ENCODE measurements around the gene RAB3IP. TPM values are rescaled to one million over a fixed set of nuclear protein-coding genes. Genes with fewer than 3 reads are reported as not detected.
"Not testable (repeated sequence)": the region's sequence is repeated elsewhere in the genome, so short reads cannot be mapped to it uniquely, and the experiment has no call there.

The RAB3IP gene
- total RNA-seq, 4 donors from 2014 or later = 58.2 to 83.3 (median 70.2) TPM

- no peak for TF ChIP-seq POLR2A (IDR thresholded peaks at IDR 0.05)
- TF ChIP-seq CTCF (IDR thresholded peaks at IDR 0.05) = no peak
- Histone ChIP-seq H3K36me3 (peaks cover 0 to 35% (median 0%) of the 10 kb centered on the region in 3 donors), H3K27me3 (no peaks in the 10 kb centered on the region), H3K9me3 (no peaks in the 10 kb centered on the region), H3K4me1 (no peaks in the 10 kb centered on the region), H3K4me3 (no peak overlapping the region), H3K27ac (no peak overlapping the region)
- no peak for DNase-seq
Measured at GRCh38 chr12:69758105-69758504, 19.4 kb downstream of the RAB3IP start.

GRCh38 chr12:69759581-69759980 lies 20.9 kb downstream of the RAB3IP start:
- H3K27me3 ChIP-seq, H3K4me1 ChIP-seq, H3K9me3 ChIP-seq, H3K4me3 ChIP-seq, DNase-seq, H3K27ac ChIP-seq: not testable (repeated sequence)
- peaks cover 0 to 37% (median 0%) of the 10 kb centered on the region in 3 donors for H3K36me3 ChIP-seq

- Histone ChIP-seq H3K4me3 (no peak overlapping the region), H3K36me3 (peaks cover 0 to 51% (median 0%) of the 10 kb centered on the region in 3 donors), H3K9me3 (peaks cover 0 to 18% (median 5%) of the 10 kb centered on the region in 4 donors), H3K27me3 (no peaks in the 10 kb centered on the region), H3K4me1 (no peaks in the 10 kb centered on the region), H3K27ac (no peak overlapping the region)
- no peak for DNase-seq
- TF ChIP-seq CTCF (IDR thresholded peaks at IDR 0.05) = no peak
Measured at GRCh38 chr12:69765515-69765914, 26.9 kb downstream of the RAB3IP start.

- Histone ChIP-seq H3K4me1 (no peaks in the 10 kb centered on the region), H3K36me3 (peaks cover 0 to 51% (median 0%) of the 10 kb centered on the region in 3 donors), H3K9me3 (peaks cover 0 to 18% (median 5%) of the 10 kb centered on the region in 4 donors), H3K27me3 (no peaks in the 10 kb centered on the region), H3K4me3 (no peak overlapping the region), H3K27ac (no peak overlapping the region)
- no peak for TF ChIP-seq POLR2A (IDR thresholded peaks at IDR 0.05)
- TF ChIP-seq CTCF (IDR thresholded peaks at IDR 0.05) = no peak
- no peak for DNase-seq
Measured at GRCh38 chr12:69766260-69766659, 27.6 kb downstream of the RAB3IP start.

- Histone ChIP-seq H3K9me3 (no peaks in the 10 kb centered on the region), H3K27ac (no peak overlapping the region), H3K4me3 (no peak overlapping the region), H3K4me1 (no peaks in the 10 kb centered on the region), H3K36me3 (no peaks in the 10 kb centered on the region), H3K27me3 (no peaks in the 10 kb centered on the region)
- TF ChIP-seq POLR2A (IDR thresholded peaks at IDR 0.05) (no peak), CTCF (IDR thresholded peaks at IDR 0.05) (peak in 2 of 6 experiments; percentile 19 to 34)
- peak in 1 of 3 donors; percentile 45 for DNase-seq
Measured at GRCh38 chr12:69779928-69780327, 41.3 kb downstream of the RAB3IP start.

GRCh38 chr12:69783365-69783764 lies 44.7 kb downstream of the RAB3IP start:
- Histone ChIP-seq H3K4me1 (no peaks in the 10 kb centered on the region), H3K27me3 (no peaks in the 10 kb centered on the region), H3K4me3 (no peak overlapping the region), H3K36me3 (no peaks in the 10 kb centered on the region), H3K9me3 (no peaks in the 10 kb centered on the region), H3K27ac (no peak overlapping the region)
- TF ChIP-seq POLR2A (IDR thresholded peaks at IDR 0.05) (no peak), CTCF (IDR thresholded peaks at IDR 0.05) (no peak)
- no peak for DNase-seq
